ENCODE data around the gene EHD3.

Gene EHD3

DNA sequence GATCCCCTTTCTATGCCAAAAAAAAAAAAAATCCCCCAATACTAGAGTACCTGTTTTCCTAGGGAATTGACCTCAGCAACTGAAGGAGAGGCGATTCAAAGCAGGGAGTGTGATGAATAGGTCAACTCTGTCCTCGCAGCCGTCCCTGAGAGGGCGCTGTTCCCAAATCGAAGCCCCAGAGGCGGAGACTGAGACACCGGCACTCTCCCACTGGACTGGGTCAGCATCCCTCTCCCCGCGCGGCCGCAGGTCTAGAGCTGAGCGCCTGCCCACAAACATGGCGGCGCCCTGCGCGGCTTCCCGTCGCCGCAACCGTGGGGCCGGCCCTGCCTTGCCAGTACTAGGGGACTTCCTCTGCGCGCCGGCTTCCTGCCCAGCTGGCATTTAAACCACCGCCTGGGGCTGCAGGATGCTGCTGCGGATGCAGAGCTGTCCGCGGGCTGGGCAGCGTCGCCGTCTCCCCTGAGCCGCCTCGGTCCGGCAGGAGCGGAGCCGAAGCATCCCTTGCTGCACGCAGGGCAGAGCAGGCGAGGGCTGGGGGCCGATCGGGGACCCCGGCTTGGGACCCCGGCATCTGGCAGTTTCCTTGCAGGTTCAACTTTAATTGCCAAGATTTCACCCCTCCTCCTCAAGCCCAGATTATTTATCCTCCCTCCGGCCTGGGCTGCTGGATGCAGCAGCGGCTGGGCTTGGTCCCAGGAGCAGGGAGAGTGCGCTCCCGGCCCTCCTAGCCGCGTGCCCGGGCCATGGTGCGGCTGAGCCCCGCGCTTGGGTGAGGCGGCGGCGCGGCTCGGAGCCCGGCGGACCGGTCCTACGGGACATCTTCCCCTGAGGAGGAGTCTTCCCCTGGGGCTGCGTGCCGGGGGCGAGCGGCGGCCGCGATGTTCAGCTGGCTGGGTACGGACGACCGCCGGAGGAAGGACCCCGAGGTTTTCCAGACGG, at the start of gene EHD3:
TSS of gene EHD3 (plus strand) at position 412 of the 942 bp plus-strand sequence. CDS start at position 882, 470 bp downstream.
- DNase-seq: peak; percentile 63 to 68

GRCh38 chr2:31187166-31187565, 46.8 kb upstream of the EHD3 start:
- DNase-seq: no peak

DNA sequence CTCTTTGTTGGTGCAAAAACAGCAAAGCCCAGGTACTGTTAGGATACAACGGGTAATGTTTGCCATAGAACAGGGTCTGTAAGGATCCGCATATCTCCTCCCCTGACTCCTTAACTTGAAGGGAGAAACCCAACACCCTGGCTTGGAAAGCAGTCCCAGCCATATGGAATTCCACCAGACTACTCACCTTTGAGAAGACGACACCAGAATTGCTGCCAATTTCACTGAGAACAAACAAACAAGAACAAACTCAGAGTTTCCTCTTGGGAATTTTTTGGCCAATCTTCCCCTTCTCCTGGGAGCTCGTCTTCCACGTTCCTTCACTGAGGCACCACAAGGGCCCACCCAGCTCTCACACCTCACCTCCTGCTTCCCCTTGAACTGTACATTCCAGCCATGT, 45.8 kb upstream of the EHD3 start:
- no peak for DNase-seq

DNA sequence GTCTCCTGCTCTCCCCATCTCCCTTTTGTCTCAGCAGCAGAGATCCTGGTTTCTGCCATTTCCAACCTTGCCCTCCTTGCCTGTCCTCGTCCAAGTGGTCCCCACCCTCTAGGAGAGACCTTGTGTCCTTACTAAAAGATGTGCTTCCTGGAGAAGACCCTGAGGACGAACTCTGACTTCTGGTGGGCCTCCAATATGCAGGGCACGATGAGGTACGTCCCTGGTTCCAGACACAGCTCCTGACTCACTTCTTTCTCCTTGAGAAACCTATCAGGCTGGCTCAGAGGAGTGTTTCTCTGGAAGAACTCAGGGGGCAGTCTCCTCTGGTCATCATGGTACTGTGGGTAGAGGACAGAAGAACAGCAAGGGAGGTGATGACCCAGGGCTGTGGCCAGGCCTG, 44.8 kb upstream of the EHD3 start:
- DNase-seq: no peak

DNA sequence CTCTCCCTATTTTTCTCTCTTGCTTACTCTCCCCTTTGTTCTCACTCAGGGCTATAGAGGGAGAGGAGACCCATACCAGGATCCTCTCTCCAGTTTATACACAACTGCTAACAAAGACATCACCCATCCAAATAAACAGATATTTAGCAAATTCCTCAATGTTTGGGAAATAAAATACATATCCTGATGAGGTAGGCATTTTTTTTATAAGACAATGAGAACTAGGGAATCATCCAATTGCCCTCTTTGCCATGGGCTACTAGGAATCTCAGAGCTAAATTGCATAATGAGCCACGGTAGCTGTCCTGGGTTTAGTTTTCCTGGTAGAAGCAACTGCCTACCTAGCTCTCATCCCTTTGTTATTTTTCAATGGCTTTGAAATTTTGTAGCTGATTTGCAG, 43.8 kb upstream of the EHD3 start:
- no peak for DNase-seq

DNA sequence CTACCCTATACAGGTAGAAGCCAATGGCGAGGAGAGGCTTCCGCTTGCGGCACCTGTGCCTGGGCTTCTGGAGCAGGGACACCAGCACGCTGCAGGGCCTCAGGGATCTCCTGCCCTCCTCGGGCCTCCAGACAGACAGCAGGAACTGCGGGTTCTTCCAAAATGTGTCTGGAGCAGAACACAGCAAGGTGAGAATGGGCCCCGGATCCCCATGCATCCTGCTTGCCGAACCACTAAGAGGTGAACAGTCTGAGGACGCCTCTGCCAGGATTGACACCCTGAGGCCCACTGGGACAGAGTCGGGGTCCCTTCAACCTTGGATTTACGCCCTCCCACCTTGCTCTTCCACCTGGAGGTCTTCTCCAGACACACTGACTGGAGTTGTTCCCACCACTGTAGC, 42.0 kb upstream of the EHD3 start:
- no peak for DNase-seq

DNA sequence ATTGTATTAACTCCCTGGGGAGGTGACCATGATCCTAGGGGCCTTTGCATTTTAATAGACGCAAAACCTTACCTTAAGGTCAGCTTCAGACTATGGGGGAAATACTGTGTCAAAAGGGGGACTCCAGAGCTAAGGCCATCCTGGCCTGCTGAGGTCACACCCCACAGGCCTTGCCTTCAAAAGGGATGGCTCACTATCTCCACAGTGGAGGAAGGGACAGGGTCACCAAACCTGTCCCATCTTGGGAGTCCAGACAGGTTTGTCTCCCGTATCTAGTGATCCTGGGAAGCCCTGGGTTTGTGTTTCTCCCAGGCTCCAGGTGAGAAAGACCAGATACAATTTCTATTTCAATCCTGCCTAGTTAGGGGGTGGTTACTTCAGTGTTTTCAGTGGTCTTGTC, 41.6 kb upstream of the EHD3 start:
- no peak for DNase-seq

DNA sequence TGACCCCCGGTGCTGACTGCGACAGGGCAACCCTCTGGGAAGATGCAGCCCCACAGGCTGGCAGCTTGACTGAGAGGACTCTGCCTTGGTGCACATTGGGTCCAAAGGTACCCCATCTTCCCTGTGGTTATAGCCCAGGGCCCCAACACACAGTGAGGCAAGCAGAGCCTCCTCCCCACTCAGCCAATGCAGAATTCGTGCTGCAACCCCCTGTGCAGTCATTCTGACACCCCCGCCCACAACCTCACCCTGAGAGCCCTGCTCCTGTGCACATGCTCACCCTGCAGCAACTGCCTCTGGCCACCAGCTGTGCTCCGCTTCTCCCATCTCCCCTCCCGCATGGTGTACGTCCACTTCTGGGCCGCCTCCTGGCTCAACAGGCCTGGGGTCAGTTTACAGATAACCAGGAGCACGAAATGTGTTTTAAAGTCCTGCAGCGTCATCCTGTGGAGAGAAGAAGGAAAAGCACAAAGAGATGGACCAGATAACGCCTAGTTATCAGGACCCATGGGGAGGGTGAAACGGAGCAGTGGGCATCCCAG, 41.0 kb upstream of the EHD3 start:
- DNase-seq: no peak

- DNase-seq: no peak
Measured at GRCh38 chr2:31193806-31194205, 40.1 kb upstream of the EHD3 start.

GRCh38 chr2:31196622-31197021, 37.3 kb upstream of the EHD3 start:
- no peak for DNase-seq

GRCh38 chr2:31197166-31197565, 36.8 kb upstream of the EHD3 start:
- DNase-seq: no peak

DNA sequence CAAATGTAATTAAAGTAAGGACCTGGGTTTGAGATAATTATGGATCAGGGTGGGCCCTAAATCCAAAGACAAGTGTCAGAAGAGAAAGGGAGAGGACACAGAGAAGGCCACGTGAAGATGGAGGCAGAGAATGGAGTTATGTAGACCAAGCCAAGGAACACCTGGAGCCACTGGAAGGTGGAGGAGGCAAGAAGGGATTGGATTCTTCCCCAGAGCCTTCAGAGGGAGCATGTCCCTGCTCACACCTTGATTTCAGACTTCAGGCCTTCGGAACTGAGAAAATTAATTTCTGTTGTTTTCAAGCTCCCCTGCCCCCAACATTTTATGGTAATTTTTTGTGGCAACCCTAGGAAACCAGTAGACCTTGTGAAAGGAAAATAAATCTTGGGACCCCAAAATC, 36.3 kb upstream of the EHD3 start:
- no peak for DNase-seq

GRCh38 chr2:31199206-31199605, 34.7 kb upstream of the EHD3 start:
- DNase-seq: no peak

DNA sequence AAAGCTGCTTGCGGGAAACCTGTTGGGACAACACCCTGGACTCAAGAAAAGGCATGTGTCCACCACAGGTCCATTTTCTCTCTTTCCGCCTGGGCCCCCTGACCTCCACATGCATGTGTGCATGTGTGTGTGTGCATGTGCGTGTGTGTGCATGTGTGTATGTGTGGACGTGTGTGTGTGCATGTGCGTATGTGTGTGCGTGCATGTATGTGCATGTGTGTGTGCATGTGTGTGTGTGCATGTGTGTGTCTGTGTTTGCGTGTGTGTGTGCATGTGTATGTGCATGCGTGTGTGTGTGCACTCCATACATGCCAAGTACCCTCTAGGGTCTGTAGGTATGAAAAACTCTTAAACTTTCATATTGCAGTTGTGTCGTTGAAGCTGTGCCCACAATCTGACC, 33.0 kb upstream of the EHD3 start:
- no peak for DNase-seq

DNA sequence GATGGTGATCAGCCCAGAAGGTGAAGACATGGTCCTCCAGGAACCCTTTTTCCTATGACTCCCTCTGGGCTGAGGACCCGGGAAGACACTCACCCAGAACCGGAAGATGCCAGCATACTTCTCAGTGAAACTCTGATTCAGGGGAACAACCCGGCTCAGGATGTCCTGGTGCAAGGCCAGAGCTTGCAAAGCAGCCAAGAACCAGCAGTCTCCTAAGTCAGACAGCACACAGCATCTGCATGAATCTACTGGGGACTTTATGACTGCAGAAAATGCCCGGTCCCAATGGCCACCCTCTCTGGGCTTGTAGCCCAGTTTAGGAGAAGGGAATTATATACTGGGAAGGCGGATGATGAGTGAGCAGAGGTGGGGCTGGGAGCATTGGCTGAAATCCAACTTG, 31.9 kb upstream of the EHD3 start:
- no peak for DNase-seq

- no peak for DNase-seq
Measured at GRCh38 chr2:31202833-31203232, 31.1 kb upstream of the EHD3 start.

- no peak for DNase-seq
Measured at GRCh38 chr2:31203916-31204315, 30.0 kb upstream of the EHD3 start.

DNA sequence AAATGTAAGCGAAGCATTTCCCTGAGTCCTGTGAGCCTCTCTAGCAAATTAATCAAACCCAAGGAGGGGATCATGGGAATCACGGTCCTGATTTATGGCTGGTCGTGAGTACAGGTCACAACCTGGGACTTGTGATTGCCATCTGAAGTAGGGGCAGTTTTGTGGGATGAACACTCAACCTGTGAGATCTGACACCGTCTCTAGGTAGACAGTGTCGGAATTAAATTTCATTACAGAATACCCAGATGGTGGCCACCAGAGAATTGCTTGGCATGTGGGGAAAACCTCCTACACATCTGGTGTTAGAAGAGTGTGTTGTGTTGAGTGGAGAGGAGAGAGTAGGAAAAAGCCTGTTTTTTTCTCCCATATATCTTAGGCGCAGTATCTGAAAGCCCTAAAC, 29.2 kb upstream of the EHD3 start:
- no peak for DNase-seq

DNA sequence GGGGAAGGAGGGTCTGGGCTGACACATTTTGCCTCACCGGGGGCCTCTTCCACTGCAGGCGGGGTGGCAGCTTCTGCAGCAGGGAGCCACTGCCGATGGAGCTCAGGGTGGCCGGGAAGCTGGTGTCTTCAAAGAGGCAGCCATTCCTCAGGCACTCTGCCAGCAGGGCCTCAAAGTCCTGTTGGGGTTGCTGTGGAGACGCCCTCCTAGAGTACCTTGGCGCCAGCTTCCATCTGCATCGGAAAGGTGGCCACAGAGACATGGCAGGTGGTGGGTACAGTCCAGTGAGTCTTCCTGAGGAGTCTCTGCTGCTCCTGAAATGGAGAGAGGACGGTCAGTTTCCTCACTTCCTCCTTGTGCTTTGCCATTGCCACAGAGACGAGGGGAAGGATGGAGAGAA, 28.8 kb upstream of the EHD3 start:
- no peak for DNase-seq

- DNase-seq: no peak
Measured at GRCh38 chr2:31205613-31206012, 28.3 kb upstream of the EHD3 start.

- no peak for DNase-seq
Measured at GRCh38 chr2:31207790-31208189, 26.2 kb upstream of the EHD3 start.

DNA sequence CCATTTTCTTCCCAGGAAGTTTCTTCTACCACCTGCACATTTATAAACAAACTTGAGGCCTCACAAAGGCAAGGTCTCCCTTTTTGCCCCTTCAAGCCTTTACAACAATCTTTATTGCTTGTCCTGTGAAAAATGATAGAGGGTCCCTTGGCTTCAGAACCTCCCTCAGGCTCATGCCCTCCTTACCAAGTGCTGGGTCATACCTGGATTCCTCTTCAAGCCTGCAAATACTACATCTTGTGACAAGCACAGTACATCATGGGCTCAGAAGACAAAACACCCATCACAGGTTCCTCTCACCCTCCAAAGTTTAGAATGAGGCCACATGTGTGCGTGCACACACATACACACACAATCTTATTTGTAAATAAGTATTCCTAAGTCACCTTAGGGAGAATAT, 25.7 kb upstream of the EHD3 start:
- no peak for DNase-seq

GRCh38 chr2:31212659-31213600, 21.0 kb upstream of the EHD3 start:
- DNase-seq: no peak
